HFF-Myc (cell line): ENCODE measurements around the gene SLC44A1.

Experiments
- DNase-seq: peaks from one replicate; pipeline ENCODE4 v3.0.0-alpha.2; 2011; ENCODE audit warnings: low read depth; ENCODE audit errors: extremely low read depth
- H3K4me3 ChIP-seq: replicated peaks from 2 replicates; pipeline ENCODE4 v1.5.1; 2011; ENCODE audit warnings: low read depth, mild to moderate bottlenecking, control low read depth, low read length
- TF ChIP-seq, protein P1 (sequence below): IDR thresholded peaks from 2 replicates; pipeline ENCODE4 v1.5.1; 2012; ENCODE audit warnings: mild to moderate bottlenecking, low read depth, low read length, control low read depth; ENCODE audit errors: missing control alignments

The SLC44A1 gene

DNA sequence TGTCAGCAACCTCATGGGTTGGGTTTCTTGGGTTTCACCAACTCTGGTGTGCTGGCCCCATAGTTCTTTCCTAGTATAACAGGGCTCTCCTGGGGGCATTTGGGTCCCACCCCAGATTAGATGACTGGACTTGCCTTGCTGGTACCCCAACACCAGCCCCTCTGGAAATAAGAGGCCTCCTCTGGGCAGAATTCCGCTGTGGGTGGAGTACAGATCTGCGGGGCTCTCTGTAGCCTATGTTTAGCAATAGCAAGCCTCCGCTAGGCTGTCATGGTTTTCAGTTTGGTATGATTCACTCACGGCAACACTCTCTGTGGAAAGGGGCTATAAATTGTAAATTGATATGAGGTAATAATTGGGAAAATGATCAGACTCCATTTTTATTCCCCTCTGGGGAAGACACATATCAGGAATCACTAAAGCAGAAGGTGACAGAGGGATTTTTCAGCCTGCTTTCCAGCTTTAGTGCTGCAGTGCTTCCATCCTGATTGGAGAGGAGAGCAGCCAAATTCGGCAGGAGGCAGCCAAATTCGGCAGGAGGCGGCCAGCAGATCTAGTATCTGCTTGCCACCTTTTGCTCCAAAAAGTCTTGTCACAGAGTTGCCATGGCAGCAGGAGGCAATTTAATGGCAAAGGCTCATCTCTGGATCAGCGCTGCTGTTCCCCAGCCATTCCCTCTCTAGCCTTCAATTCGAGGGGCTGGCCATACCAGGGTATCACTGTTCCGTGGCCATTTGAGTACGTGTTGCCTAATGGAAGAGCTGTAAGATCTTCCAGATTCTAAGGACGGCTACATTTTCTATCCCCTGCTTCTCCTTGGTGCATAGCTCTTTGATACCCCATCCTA lies 84.6 kb downstream of the SLC44A1 start:
- TF ChIP-seq, protein P1, sequence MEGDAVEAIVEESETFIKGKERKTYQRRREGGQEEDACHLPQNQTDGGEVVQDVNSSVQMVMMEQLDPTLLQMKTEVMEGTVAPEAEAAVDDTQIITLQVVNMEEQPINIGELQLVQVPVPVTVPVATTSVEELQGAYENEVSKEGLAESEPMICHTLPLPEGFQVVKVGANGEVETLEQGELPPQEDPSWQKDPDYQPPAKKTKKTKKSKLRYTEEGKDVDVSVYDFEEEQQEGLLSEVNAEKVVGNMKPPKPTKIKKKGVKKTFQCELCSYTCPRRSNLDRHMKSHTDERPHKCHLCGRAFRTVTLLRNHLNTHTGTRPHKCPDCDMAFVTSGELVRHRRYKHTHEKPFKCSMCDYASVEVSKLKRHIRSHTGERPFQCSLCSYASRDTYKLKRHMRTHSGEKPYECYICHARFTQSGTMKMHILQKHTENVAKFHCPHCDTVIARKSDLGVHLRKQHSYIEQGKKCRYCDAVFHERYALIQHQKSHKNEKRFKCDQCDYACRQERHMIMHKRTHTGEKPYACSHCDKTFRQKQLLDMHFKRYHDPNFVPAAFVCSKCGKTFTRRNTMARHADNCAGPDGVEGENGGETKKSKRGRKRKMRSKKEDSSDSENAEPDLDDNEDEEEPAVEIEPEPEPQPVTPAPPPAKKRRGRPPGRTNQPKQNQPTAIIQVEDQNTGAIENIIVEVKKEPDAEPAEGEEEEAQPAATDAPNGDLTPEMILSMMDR = no peak
- H3K4me3 ChIP-seq = no peak overlapping the region
- DNase-seq = no peak

DNA sequence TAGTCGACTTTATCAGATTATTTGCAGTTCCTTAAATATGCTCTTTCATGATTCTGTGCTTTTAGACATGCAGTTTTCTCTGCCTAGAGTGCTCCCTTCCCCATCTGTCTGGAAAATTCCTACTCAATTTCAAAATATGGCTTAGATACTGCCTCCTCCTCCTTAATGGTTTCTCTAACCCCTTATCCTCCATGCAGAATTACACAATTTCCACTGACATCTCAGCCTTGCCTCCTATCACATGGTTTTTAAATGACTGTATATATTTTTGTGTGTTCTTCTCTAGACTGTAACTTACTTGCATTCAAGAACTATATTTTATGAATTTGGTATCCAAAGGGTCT lies 85.2 kb downstream of the SLC44A1 start:
- H3K4me3 ChIP-seq = no peak overlapping the region
- DNase-seq = no peak
- TF ChIP-seq, protein P1 = no peak

DNA sequence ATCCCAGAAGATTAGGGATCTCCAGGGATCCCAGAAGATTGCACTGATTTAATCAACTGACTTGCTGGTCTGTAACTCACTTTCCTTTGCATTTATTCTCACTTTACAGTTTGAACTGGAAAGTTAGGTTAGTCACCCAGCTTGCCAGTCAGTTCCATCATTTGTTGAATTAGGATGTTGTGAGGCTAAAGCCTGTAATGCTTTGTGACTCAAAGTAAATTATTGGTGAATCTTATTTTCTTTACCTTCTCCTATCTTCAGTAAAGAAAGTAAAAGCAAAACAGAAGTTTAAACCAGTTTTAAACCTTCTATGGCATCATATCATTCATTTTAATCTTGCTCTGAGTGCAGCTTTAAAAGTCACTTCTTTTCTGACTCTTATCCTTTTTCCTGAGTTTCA lies 85.8 kb downstream of the SLC44A1 start:
- no peak overlapping the region for H3K4me3 ChIP-seq
- TF ChIP-seq, protein P1 = no peak
- no peak for DNase-seq

DNA sequence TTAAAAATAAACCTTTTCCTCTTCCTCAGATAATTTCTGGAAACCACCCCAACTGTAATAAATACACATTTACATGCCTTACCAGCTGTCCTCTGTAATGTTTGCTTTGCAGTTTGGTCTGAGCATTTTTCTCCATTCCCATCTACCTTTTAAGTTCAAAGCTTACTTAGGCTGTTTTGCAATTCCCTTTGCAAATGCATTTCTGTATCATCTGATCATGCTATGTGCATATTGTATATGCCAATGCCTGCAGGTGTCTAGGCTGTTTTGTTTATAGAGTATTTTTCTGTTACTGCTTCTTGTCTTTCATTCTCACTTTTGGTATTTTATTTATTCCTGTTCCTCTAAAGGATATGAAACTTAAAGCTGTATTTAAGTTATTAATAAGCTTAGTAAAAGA lies 86.3 kb downstream of the SLC44A1 start:
- DNase-seq = no peak
- H3K4me3 ChIP-seq = no peak overlapping the region
- TF ChIP-seq, protein P1 = no peak

DNA sequence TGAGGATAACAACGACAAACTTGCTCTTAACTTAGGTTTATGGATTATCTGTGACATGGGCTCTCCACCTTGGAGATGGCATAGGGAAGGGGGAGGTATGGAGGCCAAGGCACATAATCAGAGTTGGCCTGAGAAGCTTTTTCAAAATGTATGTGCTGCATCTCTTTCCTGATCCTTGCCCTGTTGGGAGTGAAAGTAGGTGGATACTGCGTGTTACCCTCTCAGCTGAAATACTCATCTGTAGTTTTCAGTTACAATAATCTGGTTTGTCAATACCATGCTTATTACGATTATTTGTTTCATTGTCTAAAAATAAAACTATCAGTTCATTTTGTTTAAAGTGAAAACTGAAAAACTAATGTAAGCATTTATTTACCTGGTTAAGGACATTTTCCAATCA lies 86.7 kb downstream of the SLC44A1 start:
- DNase-seq = no peak
- no peak overlapping the region for H3K4me3 ChIP-seq
- TF ChIP-seq, protein P1 = no peak

DNA sequence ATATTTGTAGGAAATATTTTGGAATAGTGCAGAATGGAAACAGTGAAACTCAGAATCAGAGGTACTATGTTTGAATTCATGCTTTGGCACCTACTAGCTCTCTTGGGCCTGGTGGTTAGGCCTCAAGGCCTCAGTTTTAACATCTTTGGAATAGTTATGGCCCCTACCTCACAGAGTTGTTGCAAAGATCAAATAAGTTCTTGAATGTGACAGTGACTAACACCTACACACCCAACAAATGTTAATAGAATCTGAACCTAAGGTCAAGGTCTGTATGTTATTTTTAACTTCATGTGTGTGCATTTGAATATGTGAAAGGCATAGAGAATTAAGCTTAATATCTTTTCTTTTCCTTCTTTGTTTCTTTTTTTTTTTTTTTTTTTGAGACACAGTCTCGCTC lies 87.3 kb downstream of the SLC44A1 start:
- TF ChIP-seq, protein P1 = no peak
- DNase-seq = no peak
- no peak overlapping the region for H3K4me3 ChIP-seq

DNA sequence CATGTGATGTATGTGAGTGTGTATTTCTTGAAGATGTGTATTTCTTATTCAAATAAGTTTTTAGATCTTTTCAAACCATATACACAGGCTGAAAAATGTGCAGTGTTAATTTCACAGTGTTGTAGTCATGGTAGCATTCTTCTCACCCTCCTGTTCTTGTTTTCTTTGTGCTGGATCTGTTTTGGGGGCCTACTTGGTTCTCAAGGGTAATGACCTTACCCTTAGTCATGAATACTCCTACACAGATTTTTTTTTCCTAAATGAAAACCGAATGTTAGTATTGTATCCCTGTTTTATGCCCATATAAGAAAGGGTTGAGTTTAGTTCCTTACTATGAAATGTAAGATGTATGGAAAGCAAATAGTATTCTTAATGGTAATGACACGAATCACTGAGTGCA lies 88.0 kb downstream of the SLC44A1 start:
- DNase-seq = no peak

More for the DNA sequence above, 88.0 kb downstream of the SLC44A1 start:
- TF ChIP-seq, protein P1 = no peak
- H3K4me3 ChIP-seq = no peak overlapping the region
